ENCODE data around the gene GPR17.

Gene GPR17

DNA sequence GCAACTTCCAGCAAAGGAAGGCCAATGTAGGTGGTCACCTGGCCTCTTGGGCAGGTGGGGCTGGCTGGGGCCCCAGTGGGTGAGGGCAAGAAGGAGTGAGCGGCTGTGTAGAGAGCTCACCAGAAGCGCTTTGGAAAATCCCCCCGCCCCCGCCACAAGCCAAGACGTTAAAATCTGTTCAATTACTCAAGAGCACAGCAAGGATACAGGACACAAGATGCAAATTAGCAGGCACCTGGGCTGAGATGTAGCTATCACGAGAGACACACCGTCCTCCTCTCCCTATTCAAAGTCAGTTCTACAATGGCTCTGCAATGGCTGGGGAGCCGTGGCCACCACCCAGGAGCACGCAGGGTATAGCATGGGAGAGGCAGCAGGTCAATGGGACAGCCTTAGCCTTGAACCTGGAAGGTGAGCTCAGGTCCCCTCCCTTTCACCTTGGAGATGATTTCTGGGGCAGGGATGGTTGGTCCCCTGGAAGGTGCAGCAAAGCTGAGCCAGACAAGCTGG, 38.5 kb upstream of the GPR17 start:
- Histone ChIP-seq H3K27ac (ENCODE audit: low read depth, low read length) (no peak overlapping the region), H3K9ac (ENCODE audit: low read length) (no peak overlapping the region), H3K36me3 (ENCODE audit: low read length) (no peaks in the 10 kb centered on the region), H3K27me3 (ENCODE audit: low read length) (no peaks in the 10 kb centered on the region; the same call in 1 of the 2 replicates), H2AFZ (ENCODE audit: low read depth, low read length, severe bottlenecking) (no peak overlapping the region), H4K20me1 (ENCODE audit: low read depth, low read length) (no peaks in the 10 kb centered on the region), H3F3A (ENCODE audit: insufficient read depth) (no peaks in the 10 kb centered on the region), H3K9me3 (ENCODE audit: insufficient read depth, low read length) (no peaks in the 10 kb centered on the region), H3K79me2 (ENCODE audit: insufficient read depth, low read length) (no peaks in the 10 kb centered on the region), H3K4me2 (ENCODE audit: low read depth, low read length, poor library complexity, severe bottlenecking) (no peak overlapping the region), H3K9me2 (replicated peaks; ENCODE audit: insufficient read depth, low read length) (no peaks in the 10 kb centered on the region), H3K4me3 (ENCODE audit: insufficient read depth, low read length, poor library complexity, severe bottlenecking) (no peak overlapping the region)
- no peak for TF ChIP-seq EZH2phosphoT487 (conservative IDR thresholded peaks at IDR 0.05; ENCODE audit: low read length)
- TF ChIP-seq, protein P1, sequence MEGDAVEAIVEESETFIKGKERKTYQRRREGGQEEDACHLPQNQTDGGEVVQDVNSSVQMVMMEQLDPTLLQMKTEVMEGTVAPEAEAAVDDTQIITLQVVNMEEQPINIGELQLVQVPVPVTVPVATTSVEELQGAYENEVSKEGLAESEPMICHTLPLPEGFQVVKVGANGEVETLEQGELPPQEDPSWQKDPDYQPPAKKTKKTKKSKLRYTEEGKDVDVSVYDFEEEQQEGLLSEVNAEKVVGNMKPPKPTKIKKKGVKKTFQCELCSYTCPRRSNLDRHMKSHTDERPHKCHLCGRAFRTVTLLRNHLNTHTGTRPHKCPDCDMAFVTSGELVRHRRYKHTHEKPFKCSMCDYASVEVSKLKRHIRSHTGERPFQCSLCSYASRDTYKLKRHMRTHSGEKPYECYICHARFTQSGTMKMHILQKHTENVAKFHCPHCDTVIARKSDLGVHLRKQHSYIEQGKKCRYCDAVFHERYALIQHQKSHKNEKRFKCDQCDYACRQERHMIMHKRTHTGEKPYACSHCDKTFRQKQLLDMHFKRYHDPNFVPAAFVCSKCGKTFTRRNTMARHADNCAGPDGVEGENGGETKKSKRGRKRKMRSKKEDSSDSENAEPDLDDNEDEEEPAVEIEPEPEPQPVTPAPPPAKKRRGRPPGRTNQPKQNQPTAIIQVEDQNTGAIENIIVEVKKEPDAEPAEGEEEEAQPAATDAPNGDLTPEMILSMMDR (IDR thresholded peaks at IDR 0.05; ENCODE audit: insufficient read depth, low read length, poor library complexity, severe bottlenecking), result no peak

DNA sequence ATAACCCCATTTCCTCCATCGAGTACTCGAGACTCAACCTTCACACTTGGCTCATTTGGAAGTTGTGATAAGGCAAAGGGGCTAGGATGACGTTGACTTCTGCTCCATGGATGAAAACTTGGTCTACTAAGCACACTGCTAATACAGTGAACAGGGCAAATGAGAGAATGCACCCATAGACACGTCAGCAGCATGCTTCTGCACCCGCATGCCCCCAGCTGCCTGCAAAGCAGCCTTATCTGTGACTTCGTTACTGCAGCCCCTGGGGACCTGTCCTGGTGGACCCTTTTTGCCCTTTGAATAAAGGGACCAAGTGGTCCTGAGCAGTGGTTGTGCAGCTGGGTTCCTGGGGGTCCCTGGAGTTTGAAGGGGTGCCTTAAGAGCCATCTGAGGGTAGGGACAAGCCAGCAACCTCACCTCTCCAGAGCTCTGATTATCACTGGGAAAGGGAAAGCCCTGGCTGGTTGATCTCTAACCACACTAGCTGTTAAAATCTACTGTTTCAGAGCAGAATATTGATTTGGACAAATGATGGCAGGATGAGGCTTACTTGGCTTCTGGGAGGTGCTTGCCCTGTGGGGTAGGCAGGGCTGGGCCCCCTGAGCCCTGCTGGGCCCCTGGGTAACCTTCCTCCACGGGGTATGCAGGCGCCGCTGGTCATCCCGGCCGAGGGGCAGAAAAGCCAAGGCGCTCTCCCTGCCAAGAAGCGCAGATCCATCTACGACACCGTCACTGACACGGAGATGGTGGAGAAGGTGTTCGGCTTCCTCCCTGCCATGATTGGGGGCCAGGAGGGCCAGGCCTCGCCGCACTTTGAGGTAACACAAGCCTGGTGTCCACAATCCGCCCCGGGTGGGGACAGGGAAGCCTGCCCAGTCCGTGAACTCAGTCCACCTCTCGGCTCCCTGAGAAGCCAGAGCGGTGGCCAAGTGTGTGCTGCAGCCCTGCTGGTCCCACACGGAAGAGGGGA, 37.6 kb upstream of the GPR17 start:
- Histone ChIP-seq H3K79me2 (ENCODE audit: insufficient read depth, low read length) (no peaks in the 10 kb centered on the region), H3K4me2 (ENCODE audit: low read depth, low read length, poor library complexity, severe bottlenecking) (no peak overlapping the region), H3K36me3 (ENCODE audit: low read length) (no peaks in the 10 kb centered on the region)

GRCh38 chr2:127609031-127609751, 36.8 kb upstream of the GPR17 start:
- Histone ChIP-seq H4K20me1 (ENCODE audit: low read depth, low read length) (no peaks in the 10 kb centered on the region), H3K4me2 (ENCODE audit: low read depth, low read length, poor library complexity, severe bottlenecking) (no peak overlapping the region), H3K9ac (ENCODE audit: low read length) (no peak overlapping the region), H3K36me3 (ENCODE audit: low read length) (no peaks in the 10 kb centered on the region), H3K27ac (ENCODE audit: low read depth, low read length) (no peak overlapping the region), H3K9me3 (ENCODE audit: insufficient read depth, low read length) (no peaks in the 10 kb centered on the region), H2AFZ (ENCODE audit: low read depth, low read length, severe bottlenecking) (no peak overlapping the region), H3F3A (ENCODE audit: insufficient read depth) (no peaks in the 10 kb centered on the region), H3K79me2 (ENCODE audit: insufficient read depth, low read length) (no peaks in the 10 kb centered on the region), H3K27me3 (ENCODE audit: low read length) (no peaks in the 10 kb centered on the region), H3K9me2 (replicated peaks; ENCODE audit: insufficient read depth, low read length) (no peaks in the 10 kb centered on the region), H3K4me3 (ENCODE audit: insufficient read depth, low read length, poor library complexity, severe bottlenecking) (no peak overlapping the region)
- TF ChIP-seq EZH2phosphoT487 (conservative IDR thresholded peaks at IDR 0.05; ENCODE audit: low read length), result no peak
- TF ChIP-seq, protein P1 (IDR thresholded peaks at IDR 0.05; ENCODE audit: insufficient read depth, low read length, poor library complexity, severe bottlenecking), result no peak

More for the DNA sequence above, 37.6 kb upstream of the GPR17 start:
- H3K9me3 ChIP-seq (ENCODE audit: insufficient read depth, low read length), result no peaks in the 10 kb centered on the region
- no peaks in the 10 kb centered on the region for H3K9me2 ChIP-seq (replicated peaks; ENCODE audit: insufficient read depth, low read length)
- TF ChIP-seq EZH2phosphoT487 (conservative IDR thresholded peaks at IDR 0.05; ENCODE audit: low read length), result no peak
- TF ChIP-seq, protein P1 (IDR thresholded peaks at IDR 0.05; ENCODE audit: insufficient read depth, low read length, poor library complexity, severe bottlenecking), result no peak
- no peak overlapping the region for H2AFZ ChIP-seq (ENCODE audit: low read depth, low read length, severe bottlenecking)
- H3K27ac ChIP-seq (ENCODE audit: low read depth, low read length), result no peak overlapping the region
- no peak overlapping the region for H3K9ac ChIP-seq (ENCODE audit: low read length)
- no peak overlapping the region for H3K4me3 ChIP-seq (ENCODE audit: insufficient read depth, low read length, poor library complexity, severe bottlenecking)
- no peaks in the 10 kb centered on the region for H4K20me1 ChIP-seq (ENCODE audit: low read depth, low read length)
- no peaks in the 10 kb centered on the region; the same call in 1 of the 2 replicates for H3K27me3 ChIP-seq (ENCODE audit: low read length)
- no peaks in the 10 kb centered on the region for H3F3A ChIP-seq (ENCODE audit: insufficient read depth)

Data from SU-DHL-6 (cell line).